ENCODE results near the gene SPTB.

DNA sequence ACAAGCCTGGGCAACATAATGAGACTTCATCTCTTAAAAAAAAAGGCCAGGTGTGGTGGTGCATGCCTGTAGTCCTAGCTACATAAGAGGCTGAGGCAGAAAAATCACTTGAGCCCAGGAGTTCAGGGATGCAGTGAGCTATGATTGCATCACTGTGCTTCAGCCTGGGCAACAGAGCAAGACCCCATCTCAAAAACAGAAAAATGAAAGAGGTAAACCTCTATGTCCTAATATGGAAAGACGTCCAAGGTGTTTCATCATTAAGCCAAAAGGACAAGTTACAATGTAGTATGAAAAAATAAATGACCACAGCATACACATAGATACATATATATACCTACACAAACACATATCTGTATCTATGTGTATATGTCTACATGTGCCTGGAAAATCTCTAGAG, 15.4 kb downstream of the SPTB start:
- TF ChIP-seq POLR2A (IDR thresholded peaks at IDR 0.05) (no peak), CTCF (IDR thresholded peaks at IDR 0.05) (no peak)
